SH-SY5Y (cell line): ENCODE results near the gene EGFR.

Experiments
- GATA2 ChIP-seq: IDR thresholded peaks from 2 replicates; pipeline ENCODE4 v1.6.1; 2011; ENCODE audit warnings: mild to moderate bottlenecking, low read depth, low read length
- GATA3 ChIP-seq: IDR thresholded peaks from 2 replicates; pipeline ENCODE4 v1.6.1; 2011; ENCODE audit warnings: low read depth, mild to moderate bottlenecking, low read length, moderate library complexity

EGFR gene

GRCh38 chr7:55247428-55247827 is 228.6 kb downstream of the EGFR start:
- TF ChIP-seq GATA3 (no peak), GATA2 (no peak)

DNA sequence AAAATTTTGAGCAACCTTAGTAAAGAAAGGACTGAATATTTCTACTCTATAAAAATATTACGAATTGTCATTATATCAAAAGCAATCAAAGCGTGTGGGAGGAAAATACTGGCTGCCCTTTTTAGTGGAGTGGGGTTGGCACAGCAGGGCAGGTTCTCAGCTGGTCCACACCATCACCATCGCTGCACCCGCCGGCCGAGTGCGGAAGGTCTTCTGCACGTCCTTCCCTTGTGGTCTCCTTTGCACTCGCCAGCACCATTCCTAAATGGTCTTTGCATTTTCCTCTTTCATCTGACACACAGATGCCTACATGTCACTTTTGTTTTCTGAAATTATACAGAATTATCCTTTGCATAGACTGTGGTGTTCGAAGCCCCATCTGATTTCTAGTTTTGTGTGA is 229.7 kb downstream of the EGFR start:
- TF ChIP-seq GATA3, result no peak

DNA sequence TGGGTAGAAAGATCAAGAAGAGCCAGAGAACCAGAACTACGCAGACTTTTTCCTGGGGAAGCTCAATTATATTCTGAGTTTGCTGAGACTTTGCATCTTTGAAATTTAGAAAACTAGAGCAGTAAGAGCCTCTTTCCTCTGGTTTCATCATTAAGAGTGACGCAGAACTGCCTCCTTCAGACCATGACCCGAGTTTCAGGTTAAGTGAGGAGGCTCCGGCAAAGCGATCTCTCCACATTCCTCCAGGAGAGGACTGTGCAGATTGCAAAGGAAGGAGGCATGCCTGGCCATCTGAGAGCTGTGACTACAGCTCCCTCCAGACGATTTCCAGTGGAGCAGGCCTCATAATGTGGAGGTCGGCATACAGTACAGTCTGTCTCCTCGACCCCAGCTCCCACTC is 230.5 kb downstream of the EGFR start:
- TF ChIP-seq GATA2 (no peak), GATA3 (no peak)

GRCh38 chr7:55250313-55250712 is 231.5 kb downstream of the EGFR start:
- TF ChIP-seq GATA3, result no peak

- TF ChIP-seq GATA2, result no peak
- no peak for TF ChIP-seq GATA3
These were observed 232.5 kb downstream of the EGFR start for GRCh38 chr7:55251313-55251712.

- TF ChIP-seq GATA2, result no peak
- TF ChIP-seq GATA3, result no peak
These were observed 233.1 kb downstream of the EGFR start for GRCh38 chr7:55251911-55252310.

DNA sequence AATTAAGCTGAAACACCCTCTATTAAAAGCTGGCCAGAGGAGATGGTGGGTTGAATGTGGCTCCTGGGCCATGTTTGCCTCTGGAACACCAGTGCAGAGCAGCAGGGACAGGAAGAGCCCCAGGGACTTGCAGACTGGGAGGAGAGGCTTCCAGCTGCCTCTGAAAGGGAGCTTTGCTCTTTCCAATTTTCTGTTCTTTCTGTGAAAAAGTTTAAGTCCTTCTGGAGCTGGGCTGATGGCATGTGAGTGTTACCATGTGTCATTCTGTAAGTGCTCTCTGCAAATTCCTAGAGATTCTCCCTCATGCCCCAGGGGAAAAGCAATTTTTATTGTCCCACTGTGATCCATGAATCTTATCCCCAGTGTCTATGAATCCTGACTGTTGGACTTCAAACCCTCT is 233.6 kb downstream of the EGFR start:
- TF ChIP-seq GATA3 (no peak), GATA2 (no peak)

DNA sequence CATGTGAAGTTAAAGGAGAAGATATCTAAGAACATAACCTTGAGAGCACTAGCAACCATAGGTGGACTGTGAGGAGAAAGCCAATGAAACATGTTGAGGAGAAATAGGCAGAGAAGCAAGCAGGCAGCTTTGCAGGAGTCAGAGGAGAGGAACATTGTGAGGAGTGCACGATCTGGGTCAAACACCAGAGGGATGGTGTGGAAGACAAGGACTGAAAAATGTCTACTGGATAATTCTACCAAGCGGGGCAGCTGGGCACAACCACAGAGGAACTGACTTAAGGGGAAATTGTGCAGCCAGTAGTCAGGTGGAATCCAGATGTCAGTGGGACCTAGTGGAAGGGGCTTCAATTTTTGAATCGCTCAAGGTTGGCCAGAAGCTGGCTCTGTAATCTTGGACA is 234.4 kb downstream of the EGFR start:
- TF ChIP-seq GATA2, result no peak
- TF ChIP-seq GATA3, result no peak

DNA sequence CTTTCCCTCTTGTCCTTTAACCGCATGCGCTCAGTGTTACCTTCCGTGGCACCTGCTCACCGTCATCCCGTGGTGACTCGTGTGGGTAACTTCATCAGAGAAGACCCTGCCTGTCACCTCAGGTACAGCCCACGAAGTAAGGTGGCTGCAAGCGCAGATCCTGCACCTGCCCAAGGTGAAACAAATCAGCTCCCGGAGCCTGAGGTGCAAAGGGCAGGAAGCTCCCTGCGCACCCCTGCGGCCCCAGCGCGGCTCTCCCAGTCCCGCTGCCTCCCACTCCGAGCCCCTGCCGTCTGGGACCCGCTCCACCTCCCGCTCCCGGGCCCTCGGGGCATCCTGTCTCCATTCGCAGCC is 235.4 kb downstream of the EGFR start:
- TF ChIP-seq GATA2 (no peak), GATA3 (no peak)

- no peak for TF ChIP-seq GATA2
- TF ChIP-seq GATA3, result no peak
These were observed 236.0 kb downstream of the EGFR start for GRCh38 chr7:55254596-55255495.

DNA sequence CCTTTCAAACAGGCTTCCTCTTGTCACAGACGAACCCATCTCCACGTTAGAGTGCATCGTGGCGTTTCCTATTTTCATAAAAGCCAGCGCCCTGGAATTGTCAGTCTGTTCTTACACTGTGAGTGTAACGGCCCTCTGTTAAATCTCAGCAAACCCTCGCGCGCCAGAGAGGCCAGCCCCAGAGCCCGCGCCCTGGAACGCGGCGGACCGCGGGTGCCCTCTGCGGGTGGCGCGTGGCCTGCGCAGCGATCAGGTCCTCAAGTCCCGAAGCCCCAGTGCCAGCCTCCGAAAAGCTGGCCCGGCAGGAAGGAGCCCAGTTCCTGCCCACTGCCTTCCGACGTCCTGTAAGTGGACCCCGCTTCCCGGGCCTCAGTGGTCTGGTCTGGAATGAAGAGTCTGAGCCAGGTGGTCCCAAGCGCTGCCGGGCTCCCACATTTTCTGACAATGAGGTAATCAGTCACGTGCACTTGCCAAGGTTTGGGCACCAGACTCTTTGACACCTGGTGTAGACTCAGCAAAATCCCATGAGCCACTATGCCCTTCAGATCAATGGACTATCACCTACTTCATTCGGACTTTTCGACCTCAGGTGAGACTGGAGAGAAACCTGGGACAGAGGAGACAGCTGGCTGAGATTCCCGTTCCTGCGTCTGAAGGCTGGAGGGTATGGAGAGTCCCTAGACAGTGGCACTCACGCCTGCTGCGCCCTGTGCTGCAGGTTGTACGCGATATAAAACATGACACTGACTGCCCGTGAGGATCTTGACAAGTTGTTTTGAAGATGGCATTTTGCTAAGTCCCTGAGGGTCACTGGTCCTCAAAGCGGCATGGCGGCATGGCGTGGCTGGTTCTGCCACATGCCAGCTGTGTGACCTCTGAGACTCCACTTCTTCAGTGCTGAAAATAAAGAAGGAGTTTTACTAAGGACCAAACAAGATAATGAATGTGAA is 237.0 kb downstream of the EGFR start:
- no peak for TF ChIP-seq GATA3
- TF ChIP-seq GATA2, result no peak

GRCh38 chr7:55258631-55259030 is 239.8 kb downstream of the EGFR start:
- no peak for TF ChIP-seq GATA2
- TF ChIP-seq GATA3, result no peak

GRCh38 chr7:55260171-55260570 is 241.4 kb downstream of the EGFR start:
- TF ChIP-seq GATA3, result no peak
- no peak for TF ChIP-seq GATA2

- TF ChIP-seq GATA3 (no peak), GATA2 (no peak)
These were observed 242.0 kb downstream of the EGFR start for GRCh38 chr7:55260676-55261385.
